Uterus (tissue), 2 donors: Measurements from ENCODE around the gene TOR3A.

Experiments used
- CTCF ChIP-seq, 4 experiments: fragments of 200-600 bp in 2 of 4; fragments of 450-650 bp in 2 of 4; sonication (generic) in 2 of 4; IDR thresholded peaks; one replicate each; pipeline ENCODE4 v1.5.1; 2016 to 2019; ENCODE audit warnings: antibody characterized with exemption in 4 of 4, mild to moderate bottlenecking in 2 of 4, moderate library complexity in 1 of 4
- POLR2A ChIP-seq, 2 donors: fragments of 450-650 bp; IDR thresholded peaks; one replicate each; pipeline ENCODE4 v1.6.1; 2016; ENCODE audit warnings: antibody characterized with exemption in 2 of 2, mild to moderate bottlenecking in 1 of 2, moderate library complexity in 1 of 2

DNA sequence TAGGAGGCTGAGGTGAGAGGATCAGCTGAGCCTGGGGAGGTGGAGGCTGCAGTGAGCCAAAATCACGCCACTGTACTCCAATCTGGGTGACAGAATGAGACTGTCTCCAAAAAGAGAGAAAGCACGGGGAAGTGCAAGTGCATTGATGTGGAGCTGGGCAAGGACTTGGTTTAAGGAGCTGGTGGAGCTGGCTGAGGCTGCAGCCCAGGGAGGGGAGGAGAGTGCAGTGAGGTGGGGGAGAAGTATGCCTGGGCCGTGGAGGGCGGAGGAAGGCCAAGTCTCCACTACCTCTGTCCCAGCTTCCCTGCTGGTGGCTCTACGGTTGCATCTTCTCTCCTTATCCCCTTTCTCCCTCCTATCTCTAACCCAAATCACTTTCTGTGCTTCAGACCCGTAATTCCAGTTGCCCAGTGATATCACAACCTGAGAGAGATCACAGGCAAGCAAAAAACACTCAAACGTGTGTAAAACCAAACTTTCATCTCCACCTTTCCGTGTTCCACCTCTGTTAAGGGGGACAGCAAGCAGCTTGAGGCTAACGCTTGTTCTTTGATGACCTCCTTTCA is 11.1 kb downstream of the TOR3A start:
- no peak for TF ChIP-seq POLR2A (IDR thresholded peaks at IDR 0.05)
- no peak for TF ChIP-seq CTCF (IDR thresholded peaks at IDR 0.05)
